Prostate gland (tissue), 2 donors: ENCODE measurements around the gene ZBTB7C. TPM values are rescaled to one million over a fixed set of nuclear protein-coding genes. Genes with fewer than 3 reads are reported as not detected.

Experiments used
- DNase-seq: peaks from one replicate; pipeline ENCODE4 v3.0.0-alpha.2; 2019; ENCODE audit warnings: low spot score
- H3K27ac ChIP-seq, 2 donors: fragments of 200-600 bp; sonication (generic); 2 replicates each; pipeline ENCODE4 v1.5.1; 2017 to 2019
- H3K27me3 ChIP-seq: fragments of 200-600 bp; sonication (generic); replicated peaks from 2 replicates; pipeline ENCODE4 v1.5.1; 2019; ENCODE audit not compliant: insufficient read depth
- H3K36me3 ChIP-seq, 2 donors: fragments of 200-600 bp; sonication (generic); 1 replicate in 1 of 2; 2 replicates in 1 of 2; pipeline versions ENCODE4 v1.5.1 to v1.8.1; 2017 to 2019
- H3K4me1 ChIP-seq: fragments of 200-600 bp; sonication (generic); replicated peaks from 2 replicates; pipeline ENCODE4 v1.5.1; 2019
- H3K4me3 ChIP-seq, 2 donors: fragments of 200-600 bp; sonication (generic); 2 replicates each; pipeline ENCODE4 v1.5.1; 2017 to 2019
- H3K9me3 ChIP-seq: fragments of 200-600 bp; sonication (generic); 2 replicates; pipeline ENCODE4 v1.5.1; 2017
- POLR2A ChIP-seq: fragments of 450-650 bp; IDR thresholded peaks from one replicate; pipeline ENCODE4 v1.6.1; 2016; ENCODE audit warnings: antibody characterized with exemption, mild to moderate bottlenecking
- POLR2AphosphoS5 ChIP-seq: sonication (generic); formaldehyde crosslinking; IDR thresholded peaks from one replicate; pipeline ENCODE4 v1.6.1; 2017; ENCODE audit warnings: antibody characterized with exemption
- WGBS: methylation state at CpG from one replicate; pipeline ENCODE4 v1.1.5; 2018; 5-methylcytosine and 5-hydroxymethylcytosine counted together
- intact Hi-C: fragments of 100-400 bp; cut with DNase I; formaldehyde crosslinking; loops from one replicate; pipeline ENCODE4 v1.14.2; 2022
- total RNA-seq, 2 donors: library from RNA; depleted of rRNA; stranded (reverse); fragments of >200 nt; gene quantifications; one replicate each; pipeline ENCODE4 v1.1.0, GENCODE V29; 2016
- TF ChIP-seq, protein P1 (sequence below), 4 experiments: fragments of 200-600 bp in 2 of 4; fragments of 450-650 bp in 2 of 4; sonication (generic) in 2 of 4; IDR thresholded peaks; 1 replicate in 3 of 4; 2 replicates in 1 of 4; pipeline ENCODE4 v1.5.1; 2016 to 2019; ENCODE audit warnings: antibody characterized with exemption in 4 of 4, mild to moderate bottlenecking in 2 of 4, moderate library complexity in 2 of 4

ZBTB7C gene
- total RNA-seq, 2 donors from 2014 or later = 14.7 to 48.9 TPM

DNA sequence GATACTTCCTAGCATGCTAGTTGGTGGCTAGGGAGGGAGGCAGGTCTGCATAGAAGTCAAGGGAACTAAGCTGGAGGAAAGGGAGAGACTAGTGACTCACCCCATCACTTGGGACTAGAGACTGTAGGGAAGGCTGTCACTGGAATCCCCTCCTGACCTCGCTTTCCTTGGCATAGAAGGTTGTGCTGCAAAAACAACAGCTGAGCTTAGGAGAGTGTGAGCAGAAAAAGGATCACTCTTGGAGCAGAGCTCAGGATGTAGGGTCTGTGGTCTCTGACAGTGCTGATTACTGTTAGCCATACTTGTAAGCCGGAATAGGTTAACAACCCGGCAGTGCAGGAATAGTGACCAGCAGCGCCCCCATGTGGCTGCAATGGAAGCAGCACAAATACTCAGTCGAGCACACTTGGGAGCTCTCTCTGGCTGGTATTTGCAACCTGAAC, 411.8 kb downstream of the ZBTB7C start:
- H3K27me3 ChIP-seq = no peaks in the 10 kb centered on the region
- 63% methylated on average over 5 of the region's 5 CpGs for WGBS
- no peaks in the 10 kb centered on the region for H3K36me3 ChIP-seq
- DNase-seq = no peak
- TF ChIP-seq POLR2AphosphoS5 (no peak), POLR2A (no peak)
- TF ChIP-seq, protein P1, sequence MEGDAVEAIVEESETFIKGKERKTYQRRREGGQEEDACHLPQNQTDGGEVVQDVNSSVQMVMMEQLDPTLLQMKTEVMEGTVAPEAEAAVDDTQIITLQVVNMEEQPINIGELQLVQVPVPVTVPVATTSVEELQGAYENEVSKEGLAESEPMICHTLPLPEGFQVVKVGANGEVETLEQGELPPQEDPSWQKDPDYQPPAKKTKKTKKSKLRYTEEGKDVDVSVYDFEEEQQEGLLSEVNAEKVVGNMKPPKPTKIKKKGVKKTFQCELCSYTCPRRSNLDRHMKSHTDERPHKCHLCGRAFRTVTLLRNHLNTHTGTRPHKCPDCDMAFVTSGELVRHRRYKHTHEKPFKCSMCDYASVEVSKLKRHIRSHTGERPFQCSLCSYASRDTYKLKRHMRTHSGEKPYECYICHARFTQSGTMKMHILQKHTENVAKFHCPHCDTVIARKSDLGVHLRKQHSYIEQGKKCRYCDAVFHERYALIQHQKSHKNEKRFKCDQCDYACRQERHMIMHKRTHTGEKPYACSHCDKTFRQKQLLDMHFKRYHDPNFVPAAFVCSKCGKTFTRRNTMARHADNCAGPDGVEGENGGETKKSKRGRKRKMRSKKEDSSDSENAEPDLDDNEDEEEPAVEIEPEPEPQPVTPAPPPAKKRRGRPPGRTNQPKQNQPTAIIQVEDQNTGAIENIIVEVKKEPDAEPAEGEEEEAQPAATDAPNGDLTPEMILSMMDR (IDR thresholded peaks at IDR 0.05) = peak in 1 of 4 experiments; percentile 15
- no peaks in the 10 kb centered on the region for H3K9me3 ChIP-seq
- H3K4me1 ChIP-seq = no peaks in the 10 kb centered on the region
- no peak overlapping the region for H3K27ac ChIP-seq
- H3K4me3 ChIP-seq = no peak overlapping the region
- intact Hi-C loops = no loop called here

GRCh38 chr18:47996091-47996541, 413.1 kb downstream of the ZBTB7C start:
- Histone ChIP-seq H3K36me3 (no peaks in the 10 kb centered on the region), H3K4me1 (no peaks in the 10 kb centered on the region), H3K27me3 (no peaks in the 10 kb centered on the region), H3K9me3 (no peaks in the 10 kb centered on the region), H3K27ac (no peak overlapping the region), H3K4me3 (no peak overlapping the region)
- no peak for DNase-seq
- intact Hi-C loops = no loop called here
- TF ChIP-seq POLR2A = no peak
- TF ChIP-seq POLR2AphosphoS5 = no peak
- TF ChIP-seq, protein P1 (IDR thresholded peaks at IDR 0.05) = no peak
- WGBS = 36% methylated on average over 3 of the region's 3 CpGs

DNA sequence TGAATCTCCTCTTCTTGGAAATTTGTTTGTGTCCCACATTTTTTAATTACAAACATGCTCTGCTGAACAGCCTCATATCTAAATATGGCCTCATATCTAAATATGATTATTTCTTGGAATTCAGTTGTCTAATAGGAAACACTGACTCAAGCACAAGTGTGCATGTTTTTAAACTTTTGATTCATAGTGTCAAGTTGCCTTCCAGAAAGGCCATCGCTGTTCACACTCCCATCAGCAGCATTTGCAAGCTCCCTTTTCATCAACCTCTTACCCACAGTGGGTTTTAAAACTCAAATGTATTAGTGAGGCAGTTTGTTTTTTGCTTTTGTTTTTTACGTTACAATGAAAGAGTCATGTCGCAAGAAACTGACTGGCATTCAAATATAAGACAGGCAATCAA, 413.5 kb downstream of the ZBTB7C start:
- TF ChIP-seq, protein P1 (IDR thresholded peaks at IDR 0.05) = no peak
- TF ChIP-seq POLR2A = no peak
- no peak for TF ChIP-seq POLR2AphosphoS5
- Histone ChIP-seq H3K9me3 (no peaks in the 10 kb centered on the region), H3K4me1 (no peaks in the 10 kb centered on the region), H3K4me3 (no peak overlapping the region), H3K27me3 (no peaks in the 10 kb centered on the region), H3K27ac (no peak overlapping the region), H3K36me3 (no peaks in the 10 kb centered on the region)
- DNase-seq = no peak
- intact Hi-C loops = no loop called here
- WGBS = 75% methylated on average over 3 of the region's 3 CpGs

- WGBS = 82% methylated on average over 1 of the region's 1 CpG
- TF ChIP-seq, protein P1 (IDR thresholded peaks at IDR 0.05) = no peak
- TF ChIP-seq POLR2AphosphoS5 (no peak), POLR2A (no peak)
- no peaks in the 10 kb centered on the region for H3K4me1 ChIP-seq
- DNase-seq = no peak
- intact Hi-C loops = no loop called here
- no peak overlapping the region for H3K27ac ChIP-seq
- no peaks in the 10 kb centered on the region for H3K27me3 ChIP-seq
- H3K4me3 ChIP-seq = no peak overlapping the region
- H3K36me3 ChIP-seq = no peaks in the 10 kb centered on the region
- no peaks in the 10 kb centered on the region for H3K9me3 ChIP-seq
Measured at GRCh38 chr18:47993409-47993808, 415.8 kb downstream of the ZBTB7C start.

GRCh38 chr18:47992976-47993375, 416.2 kb downstream of the ZBTB7C start:
- intact Hi-C loops = no loop called here
- DNase-seq = no peak
- TF ChIP-seq, protein P1 (IDR thresholded peaks at IDR 0.05) = no peak
- no peak for TF ChIP-seq POLR2A
- TF ChIP-seq POLR2AphosphoS5 = no peak
- Histone ChIP-seq H3K4me1 (no peaks in the 10 kb centered on the region), H3K36me3 (no peaks in the 10 kb centered on the region), H3K9me3 (no peaks in the 10 kb centered on the region), H3K27me3 (no peaks in the 10 kb centered on the region), H3K4me3 (no peak overlapping the region), H3K27ac (no peak overlapping the region)
- 63% methylated on average over 6 of the region's 6 CpGs for WGBS
